IMR-90 (cell line): ENCODE data around the gene SRMS.

Source experiments
- CTCF ChIP-seq: conservative IDR thresholded peaks from 2 replicates; pipeline ENCODE4 v1.5.1; 2012; ENCODE audit warnings: mild to moderate bottlenecking, low read depth, low read length, improper control_type of control experiment
- FOS ChIP-seq: fragments of 150-350 bp; IDR thresholded peaks from 2 replicates; pipeline ENCODE4 v1.6.1; 2016; ENCODE audit warnings: low read depth, low read length
- RAD21 ChIP-seq: IDR thresholded peaks from 2 replicates; pipeline ENCODE4 v1.6.1; 2012; ENCODE audit warnings: low read length, improper control_type of control experiment

GRCh38 chr20:63545814-63546213 is 1.7 kb downstream of the SRMS start:
- TF ChIP-seq RAD21 (no peak), CTCF (no peak), FOS (no peak)
